HG03575 (cell line): ENCODE data around the gene PAPLN.

Experiments used
- ATAC-seq: cut with Tn5 transposase; IDR thresholded peaks from one replicate; pipeline ENCODE4 v1.9.1; 2021; ENCODE audit not compliant: unreplicated experiment, insufficient number of reproducible peaks, low FRiP score; ENCODE audit errors: extremely low read depth

PAPLN gene

DNA sequence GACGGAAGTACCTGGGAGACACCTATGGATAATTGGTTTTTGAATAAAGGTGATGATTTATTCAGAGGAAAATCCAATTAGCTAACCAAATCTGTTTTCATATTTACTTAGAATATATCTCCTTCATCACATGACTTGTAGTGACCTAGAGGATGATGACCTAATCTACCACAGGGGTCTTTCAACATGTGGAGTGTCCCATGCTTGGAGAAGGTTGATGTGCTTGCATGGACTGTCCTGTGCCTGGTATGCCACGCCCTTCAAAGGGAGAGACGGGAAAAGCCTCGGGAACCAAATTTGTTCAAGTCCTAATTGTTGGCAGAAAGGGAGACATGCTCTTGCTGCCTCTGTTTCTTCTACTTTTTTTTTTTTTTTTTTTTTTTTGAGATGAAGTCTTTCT, 11.8 kb upstream of the PAPLN start:
- ATAC-seq = no peak

DNA sequence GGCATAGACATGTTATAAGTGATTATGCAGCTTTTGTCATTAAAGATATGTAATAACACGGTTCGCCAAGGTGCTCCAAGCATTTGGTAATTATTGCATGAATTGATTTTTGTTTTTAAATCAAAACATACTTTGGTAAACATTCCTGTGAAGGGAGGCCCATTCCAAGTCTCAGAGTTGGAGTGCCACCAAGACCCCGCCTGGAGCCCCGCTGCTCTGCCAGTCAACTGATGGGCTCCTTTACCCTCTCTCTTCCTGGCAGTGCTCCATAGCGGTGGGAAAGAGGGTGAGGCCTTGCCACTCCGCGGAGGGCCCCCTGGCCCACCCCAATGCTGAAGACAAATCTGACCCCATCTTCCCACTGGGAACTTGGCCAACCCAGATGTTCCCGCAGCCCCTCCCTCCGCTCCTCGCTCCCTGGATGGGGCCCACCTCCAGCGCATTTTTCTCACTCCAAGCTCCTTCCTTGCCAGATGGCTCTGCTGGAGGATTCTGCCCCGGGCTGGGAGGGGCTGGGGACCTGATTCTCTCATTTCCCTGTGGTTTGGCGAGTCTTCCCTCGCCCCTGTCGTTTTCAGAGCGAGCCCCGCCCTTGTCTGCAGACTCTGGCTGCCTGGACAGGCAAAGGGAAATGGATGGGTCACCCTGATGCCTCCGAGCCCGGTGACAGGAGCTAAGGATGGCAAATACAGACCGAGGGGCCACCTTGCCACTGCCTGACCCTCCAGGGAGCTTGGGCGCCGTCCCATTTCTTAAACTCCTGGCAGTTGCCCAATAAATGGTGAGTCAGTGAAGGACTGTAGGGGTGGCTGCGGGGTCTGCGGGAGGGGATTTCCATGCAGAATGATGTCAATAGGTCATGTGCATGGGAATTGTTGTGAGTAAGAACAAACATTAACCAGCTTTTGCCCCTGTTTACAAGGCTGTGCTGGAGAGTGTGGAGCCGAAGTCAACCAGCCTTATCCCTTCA, 9.2 kb upstream of the PAPLN start:
- ATAC-seq = no peak

DNA sequence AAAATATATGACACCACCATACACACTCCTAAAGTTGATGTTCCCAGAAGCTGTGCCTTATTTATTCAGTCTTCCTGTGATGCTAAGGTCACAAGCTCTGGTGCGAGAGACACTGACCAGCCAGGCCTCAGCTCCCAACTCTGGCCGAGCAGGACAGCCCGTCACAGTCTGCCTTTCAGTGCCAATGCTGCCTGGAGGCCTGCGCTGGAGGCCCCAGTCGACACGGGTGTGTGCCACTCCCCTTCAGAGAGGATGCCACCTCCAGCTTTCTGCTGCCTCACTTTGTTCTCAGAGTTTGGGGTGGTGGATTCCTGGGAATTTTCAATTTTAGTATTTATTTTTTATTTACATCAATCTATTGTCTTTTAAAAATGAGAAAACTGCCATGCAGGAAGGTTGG, 7.3 kb upstream of the PAPLN start:
- ATAC-seq = no peak

DNA sequence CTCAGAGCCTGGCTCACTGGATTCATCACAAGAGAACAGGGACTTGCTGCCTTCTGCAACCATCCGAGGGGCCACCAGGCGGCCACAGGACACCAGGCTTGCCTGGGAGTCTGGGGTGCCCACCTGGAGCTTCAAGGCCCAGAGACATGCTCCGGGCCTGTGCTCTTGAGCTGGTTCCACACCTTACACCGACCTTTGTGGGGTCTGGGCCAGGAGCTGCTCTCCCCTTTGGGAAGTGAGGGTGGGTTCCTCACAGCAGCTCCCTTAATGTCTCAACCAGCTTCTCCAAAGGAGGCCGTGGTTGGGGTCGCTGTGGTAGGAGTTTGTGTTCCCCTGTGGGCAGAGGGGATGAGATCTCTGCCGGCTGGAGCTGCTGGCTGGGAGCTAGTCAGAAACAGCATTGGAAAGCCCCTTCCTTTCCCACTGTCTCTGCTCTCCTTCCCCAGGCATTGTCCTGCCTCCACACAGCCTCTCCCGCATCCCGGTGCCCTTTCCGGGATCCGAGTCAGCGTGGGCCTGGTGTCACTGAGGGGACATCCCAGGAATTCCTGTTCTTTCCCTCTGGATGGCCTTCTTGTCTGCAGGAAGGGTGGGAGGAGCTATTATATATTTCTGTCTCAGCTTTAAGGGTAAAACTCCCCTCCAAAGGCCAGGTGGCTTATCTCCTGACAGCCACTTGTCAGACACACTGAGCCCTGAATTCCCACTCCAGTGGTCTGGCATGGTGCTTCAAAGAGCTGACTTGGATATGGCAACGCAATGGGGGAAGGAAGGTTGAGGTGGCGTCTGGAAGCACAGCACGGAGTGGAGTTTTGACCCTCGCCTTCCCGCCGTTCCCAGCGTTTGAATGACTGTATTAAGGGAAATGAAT, 5.1 kb upstream of the PAPLN start:
- no peak for ATAC-seq

DNA sequence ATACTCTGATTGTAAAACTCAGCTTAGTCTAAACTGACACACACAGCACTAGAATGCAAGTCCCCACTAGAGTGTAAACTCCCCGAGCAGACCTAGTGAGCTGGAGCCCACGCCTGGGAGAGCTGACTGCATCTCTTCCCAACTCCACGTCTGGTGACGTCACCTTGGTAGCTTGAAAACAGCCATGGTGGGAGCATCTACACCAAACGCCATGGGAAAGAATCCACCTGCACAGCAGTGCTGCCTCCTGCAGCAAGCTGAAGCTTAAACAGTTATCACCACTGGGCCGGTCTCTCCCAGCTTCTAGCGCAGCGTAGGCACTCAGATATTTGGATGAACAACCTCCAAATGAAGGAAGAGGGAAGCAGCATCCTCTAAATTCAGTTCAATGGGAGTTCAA, 4.3 kb upstream of the PAPLN start:
- no peak for ATAC-seq

DNA sequence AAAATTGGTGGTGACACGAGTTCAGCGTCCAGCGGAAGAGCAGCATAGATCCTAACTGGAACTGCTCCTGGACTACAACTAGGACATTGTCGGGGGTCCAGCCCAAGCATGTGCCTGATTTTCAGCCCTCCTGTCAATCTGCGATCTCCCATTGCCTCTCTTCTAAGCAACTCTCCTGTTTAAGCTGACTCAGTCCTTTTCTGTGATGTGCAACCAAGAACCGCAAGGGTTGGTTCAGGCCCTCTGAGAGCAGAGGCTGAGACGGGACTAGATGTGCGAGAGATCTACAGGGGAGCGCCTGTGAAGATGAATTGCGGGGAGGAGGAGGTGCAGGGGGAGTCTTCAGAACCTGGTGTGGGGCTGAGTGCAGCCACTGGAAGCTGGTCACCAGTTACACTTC, 3.7 kb upstream of the PAPLN start:
- no peak for ATAC-seq

DNA sequence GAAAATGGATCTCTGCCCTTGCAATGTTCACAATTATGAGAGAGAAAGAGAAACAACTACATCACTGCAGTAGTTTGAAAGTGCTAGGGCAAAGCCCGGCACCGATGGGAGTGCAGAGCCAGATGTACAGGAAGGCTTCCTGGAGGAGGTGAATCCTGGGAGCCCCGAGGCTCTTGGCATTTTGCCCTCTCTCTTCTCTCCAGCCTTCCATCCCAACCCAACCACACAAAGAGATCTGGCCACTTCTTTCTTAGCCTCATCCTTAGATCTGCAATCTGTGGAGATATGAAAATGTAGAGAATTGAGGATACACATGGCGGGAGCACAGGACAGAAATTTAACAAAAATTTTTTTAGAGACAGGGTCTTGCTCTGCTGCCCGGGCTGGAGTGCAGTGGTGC, 3.3 kb upstream of the PAPLN start:
- no peak for ATAC-seq

DNA sequence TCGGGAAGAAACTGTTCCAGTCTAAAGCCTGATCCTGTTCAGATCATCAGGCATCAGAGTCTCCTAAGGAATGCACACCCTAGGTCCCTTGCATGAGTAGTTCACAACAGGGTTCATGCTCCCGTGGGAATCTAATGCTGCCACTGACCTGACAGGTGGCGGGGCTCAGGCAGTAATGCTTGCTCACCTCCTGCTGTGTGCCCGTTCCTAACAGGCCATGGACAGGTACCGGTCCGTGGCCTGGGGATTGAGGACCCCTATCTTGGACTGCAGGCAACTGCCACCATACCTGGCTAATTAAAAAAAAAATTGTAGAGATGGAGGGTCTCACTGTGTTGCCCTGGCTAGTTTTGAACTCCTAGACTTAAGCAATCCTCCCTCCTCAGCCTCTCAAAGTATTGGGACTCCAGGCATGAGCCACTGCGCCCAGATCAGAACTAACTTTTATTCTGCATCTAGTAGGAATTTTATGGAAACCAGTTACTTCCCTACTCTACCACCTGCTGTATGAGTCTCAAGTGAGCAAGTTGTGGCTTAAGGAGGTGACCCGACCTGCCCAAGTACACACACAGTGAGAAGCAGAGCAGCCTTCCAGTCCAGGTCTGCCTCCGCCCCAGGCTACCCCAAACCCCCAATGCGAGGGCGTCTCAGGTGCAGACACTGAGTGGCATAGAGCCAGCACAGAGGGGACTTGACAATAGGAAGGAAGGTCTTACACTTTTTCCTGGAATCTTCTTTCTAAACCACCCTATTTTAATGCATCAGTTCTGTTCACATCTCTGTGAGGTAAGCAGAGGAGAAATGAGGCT, 2.5 kb upstream of the PAPLN start:
- ATAC-seq = no peak

DNA sequence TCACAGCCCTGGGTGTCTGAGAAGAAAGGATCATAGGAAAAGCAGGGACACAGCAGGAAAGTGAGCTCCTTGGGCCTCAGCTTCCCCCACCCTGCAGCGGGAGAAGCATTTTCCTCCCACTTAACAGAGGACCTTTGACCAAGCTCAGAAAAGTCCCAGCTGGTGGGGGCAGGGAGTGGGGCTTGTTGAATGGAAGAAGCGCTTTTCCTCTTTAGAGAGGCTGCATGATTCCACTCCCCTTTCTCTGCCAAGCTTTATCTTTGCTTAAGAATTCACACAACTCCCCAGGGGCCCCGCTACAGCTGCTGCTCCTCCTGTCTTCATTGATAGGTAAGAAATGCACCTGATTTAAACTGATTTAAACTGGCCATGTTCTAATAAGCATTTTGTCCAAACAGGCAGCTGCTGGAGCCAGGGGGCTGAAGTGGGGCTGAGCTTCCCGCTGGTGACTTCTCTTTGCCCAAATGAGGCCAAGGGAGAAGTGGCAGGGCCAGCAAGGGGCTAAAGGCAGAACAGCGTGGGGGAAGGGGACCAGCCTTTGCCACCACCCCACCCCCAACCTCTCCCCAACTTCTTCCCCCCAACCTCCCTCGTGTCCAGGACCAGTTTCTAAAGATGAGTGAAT, 1.7 kb upstream of the PAPLN start:
- no peak for ATAC-seq

DNA sequence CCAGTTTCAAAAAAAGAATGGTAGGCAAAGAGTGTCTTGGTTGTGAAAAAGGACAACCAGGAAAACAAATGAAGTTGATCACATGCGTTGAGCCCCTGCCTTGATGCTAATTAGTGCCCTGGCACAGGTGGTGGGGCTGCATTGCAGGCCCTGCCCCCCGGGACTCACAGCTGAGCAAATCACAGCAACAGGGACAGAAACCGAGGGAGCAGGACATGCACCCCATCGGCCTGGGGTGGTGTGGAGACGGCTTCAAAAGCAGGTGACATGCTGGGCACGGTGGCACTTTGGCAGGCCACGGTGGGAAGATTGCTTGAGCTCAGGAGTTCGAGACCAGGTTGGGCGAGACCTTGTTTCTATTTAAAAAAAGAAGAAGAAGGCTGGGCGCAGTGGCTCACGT, 1.1 kb upstream of the PAPLN start:
- no peak for ATAC-seq

DNA sequence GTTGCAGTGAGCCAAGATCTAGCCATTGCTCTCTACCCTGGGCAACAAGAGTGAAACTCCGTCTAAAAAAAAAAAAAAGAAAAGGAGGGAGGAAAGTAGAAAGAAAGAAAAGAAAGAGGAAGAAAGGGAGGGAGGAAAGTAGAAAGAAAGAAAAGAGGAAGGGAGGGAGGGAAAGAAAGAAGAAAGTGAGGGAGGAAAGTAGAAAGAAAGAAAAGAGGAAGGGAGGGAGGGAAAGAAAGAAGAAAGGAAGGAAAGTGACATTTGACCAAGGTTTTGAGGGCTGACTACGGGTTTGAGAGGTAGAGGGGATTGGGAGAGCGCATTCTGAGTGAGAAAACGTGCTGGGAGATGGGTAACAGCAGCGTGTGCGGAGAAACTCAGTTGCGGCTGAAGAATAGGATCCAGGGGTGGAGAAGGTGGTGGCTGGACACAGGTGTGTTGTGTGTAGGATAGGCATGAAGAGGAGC, 521 bp upstream of the PAPLN start:
- no peak for ATAC-seq

DNA sequence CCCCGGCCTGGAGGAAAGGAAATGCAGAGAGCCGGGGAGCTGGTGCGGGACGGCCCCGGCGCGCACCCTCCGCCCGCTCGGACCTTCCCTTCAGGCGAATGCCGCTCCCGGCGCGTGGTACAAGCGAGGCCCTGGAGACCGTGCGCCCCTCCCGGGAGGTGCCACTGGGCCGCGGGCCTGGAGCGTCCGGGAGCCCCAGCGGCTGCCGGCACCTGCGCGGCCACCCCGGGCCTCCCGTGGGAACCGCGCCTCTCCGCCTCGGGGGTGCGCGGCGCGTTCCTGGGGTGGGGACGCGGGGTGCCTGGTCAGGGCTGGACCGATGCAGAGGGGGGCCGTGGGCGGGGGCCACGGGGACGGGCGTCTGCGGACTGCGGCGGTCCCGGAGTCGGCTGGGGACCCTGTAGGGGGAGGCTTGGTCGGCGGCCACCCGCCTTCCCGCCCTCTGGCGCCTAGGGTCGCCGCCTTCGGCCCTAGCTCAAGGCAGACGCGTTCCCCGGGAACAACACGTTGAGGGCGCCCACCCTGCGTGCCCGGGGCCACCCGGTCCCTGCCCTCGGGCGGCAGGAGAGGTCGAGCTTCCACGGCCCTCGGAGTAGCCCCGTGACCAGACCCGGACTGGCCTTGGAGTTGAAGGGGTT, 599 bp downstream of the PAPLN start:
- no peak for ATAC-seq

DNA sequence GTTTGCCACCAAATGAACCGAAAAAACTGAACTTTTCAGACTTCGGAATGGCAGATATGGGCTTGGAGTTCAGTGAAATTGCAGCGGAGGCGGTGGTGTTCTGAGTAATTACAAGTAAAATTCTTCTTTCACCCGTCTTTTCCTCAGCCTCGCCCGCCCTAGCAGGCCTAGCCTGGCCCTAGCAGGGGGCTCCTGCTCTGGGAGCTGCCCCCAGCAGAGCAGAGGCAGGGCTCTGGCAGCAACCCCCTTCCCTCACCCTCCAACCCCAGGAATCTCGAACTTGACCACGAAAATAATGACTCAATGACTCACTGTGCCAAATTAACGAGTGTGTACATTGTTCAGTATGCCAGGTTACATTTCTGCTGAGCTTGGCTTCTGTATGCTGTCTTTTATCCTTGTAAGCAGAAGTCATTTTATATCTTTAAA, 1.1 kb downstream of the PAPLN start:
- ATAC-seq = no peak

DNA sequence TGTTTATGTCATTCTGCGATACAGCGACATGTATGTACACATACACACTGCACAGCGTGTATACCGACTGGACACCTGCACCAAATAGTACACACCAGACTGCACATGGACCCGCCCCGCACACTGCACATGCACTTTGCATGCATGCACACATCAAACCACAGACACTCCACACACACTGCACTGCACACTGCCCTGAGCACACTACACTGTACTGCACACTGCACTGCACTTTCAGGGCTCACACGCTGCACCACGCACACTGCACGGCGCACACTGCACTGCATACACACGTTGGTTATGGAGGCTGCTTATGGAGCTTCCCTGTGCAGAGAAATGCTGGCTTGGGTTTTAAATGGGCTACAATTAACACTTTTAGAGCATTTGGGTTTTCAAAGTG, 1.6 kb downstream of the PAPLN start:
- ATAC-seq = no peak

DNA sequence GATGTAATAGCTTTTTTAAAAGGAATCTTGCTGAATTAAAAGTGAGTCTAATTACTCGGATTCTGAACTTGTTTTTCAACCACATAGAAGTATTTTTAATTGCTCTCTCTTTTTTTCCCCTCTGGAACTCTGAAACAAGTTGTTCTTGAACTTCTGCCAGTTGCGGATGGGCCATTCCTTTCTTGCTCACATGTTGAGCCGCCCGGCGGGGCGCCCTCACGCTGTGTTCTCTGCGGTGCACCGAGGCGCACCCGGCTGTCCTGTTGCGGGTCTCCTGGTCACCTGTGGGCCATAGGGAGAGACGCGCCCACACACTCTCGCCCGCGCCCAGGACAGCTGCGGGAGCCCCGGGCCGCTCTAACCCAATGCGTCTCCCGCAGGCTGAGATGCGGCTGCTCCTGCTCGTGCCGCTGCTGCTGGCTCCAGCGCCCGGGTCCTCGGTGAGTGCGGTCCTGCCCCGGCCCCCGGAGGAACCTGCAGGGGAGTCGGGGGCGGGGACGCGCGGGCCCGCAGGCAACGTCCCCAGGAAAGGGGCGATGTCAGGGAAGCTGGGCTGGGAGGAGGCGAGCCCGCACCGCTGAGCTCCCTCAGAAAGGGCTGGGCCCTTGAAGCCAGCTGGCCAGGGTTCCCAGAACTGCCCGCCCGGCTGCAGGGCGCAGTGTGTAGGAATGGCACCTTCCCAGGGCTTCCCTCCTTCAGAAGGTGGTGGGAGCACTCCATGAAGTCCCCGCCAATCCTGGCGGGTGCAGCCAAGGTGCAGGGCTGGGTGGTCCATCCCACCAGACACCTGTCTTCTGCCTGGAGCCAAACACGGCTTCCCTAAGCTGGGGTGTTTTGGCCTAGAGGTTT, 2.3 kb downstream of the PAPLN start:
- no peak for ATAC-seq

DNA sequence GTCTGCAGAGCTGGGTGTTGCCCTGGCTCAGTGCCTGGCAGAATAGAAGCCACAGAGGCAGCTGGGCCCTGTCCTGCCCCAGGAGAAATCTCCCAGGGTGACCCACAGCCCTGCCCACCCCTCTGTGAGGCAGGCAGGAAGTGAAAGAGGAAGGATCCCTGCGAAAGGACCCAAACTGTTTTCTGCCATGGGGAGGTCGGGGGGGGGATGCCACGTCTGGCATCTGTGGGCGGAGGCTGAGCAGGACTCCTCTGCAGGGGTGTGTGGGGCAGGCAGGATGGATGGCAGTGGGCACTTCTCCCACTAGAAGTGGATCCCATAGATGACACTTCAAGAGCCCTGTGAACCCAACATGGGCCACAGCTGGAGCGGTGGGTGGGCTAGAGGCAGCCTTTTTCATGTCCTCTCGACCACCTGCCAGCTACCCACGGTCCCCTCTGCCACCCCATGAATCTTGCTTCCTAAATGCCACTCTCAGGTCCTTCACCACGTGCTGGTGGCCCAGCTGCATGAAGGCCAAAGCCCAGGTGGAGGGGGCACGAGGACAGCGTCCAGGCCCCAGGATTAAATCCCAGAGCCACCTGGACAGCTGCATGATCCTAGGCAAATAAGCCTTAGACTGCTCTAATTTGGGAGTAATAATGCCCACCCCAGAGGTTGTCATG, 3.6 kb downstream of the PAPLN start:
- ATAC-seq = no peak
